IMR-90 (cell line): Measurements from ENCODE around the gene VPS13C. TPM values are rescaled to one million over a fixed set of nuclear protein-coding genes. Genes with fewer than 3 reads are reported as not detected.

Experiments
- ATAC-seq: fragments of 200-7000 bp; cut with Tn5 transposase; 2 replicates; pipeline ENCODE4 v1.9.1; 2020; ENCODE audit warnings: low read depth, mild to moderate bottlenecking, moderate library complexity
- BruUV-seq: library from RNA; stranded (reverse); fragments of 400-500 nt; replicated peaks from 2 replicates; lab custom pipeline; 2021; lab: Mats Ljungman, UMichigan
- CTCF ChIA-PET: fragments of 300-600 bp; formaldehyde crosslinking; extraction: SDS; loops from one replicate; lab custom pipeline; 2021; ENCODE audit warnings: antibody characterized with exemption; lab: Yijun Ruan, JAX
- POLR2A ChIA-PET: fragments of 300-600 bp; sonication (Branson Sonifier 250); formaldehyde crosslinking; loops from one replicate; lab custom pipeline; 2022; ENCODE audit warnings: antibody characterized with exemption; ENCODE audit not compliant: unreplicated experiment; lab: Charles Lee
- DNase-seq: peaks from one replicate; pipeline ENCODE4 v3.0.0; 2013
- H2AFZ ChIP-seq: replicated peaks from 2 replicates; pipeline ENCODE3; 2013; ENCODE audit warnings: low read length, mild to moderate bottlenecking; ENCODE audit not compliant: poor library complexity
- H2AK5ac ChIP-seq: 2 replicates; pipeline ENCODE4 v1.6.1; 2013; ENCODE audit warnings: low read depth, low read length, inconsistent platforms
- H2AK9ac ChIP-seq: replicated peaks from 2 replicates; pipeline ENCODE3; 2013; ENCODE audit warnings: mild to moderate bottlenecking, low read depth, low read length, moderate library complexity; ENCODE audit not compliant: poor library complexity
- H2BK120ac ChIP-seq: 2 replicates; pipeline ENCODE4 v1.6.1; 2013; ENCODE audit warnings: low read depth, low read length, inconsistent platforms
- H2BK15ac ChIP-seq: 3 replicates; pipeline ENCODE4 v1.6.1; 2013; ENCODE audit warnings: low read depth, low read length, inconsistent platforms
- H2BK20ac ChIP-seq: 2 replicates; pipeline ENCODE4 v1.6.1; 2013; ENCODE audit warnings: low read depth, mild to moderate bottlenecking, inconsistent platforms, low read length, moderate library complexity
- H2BK5ac ChIP-seq: 2 replicates; pipeline ENCODE4 v1.6.1; 2013; ENCODE audit warnings: mild to moderate bottlenecking, low read depth, low read length, inconsistent platforms; ENCODE audit not compliant: poor library complexity, severe bottlenecking
- H3K14ac ChIP-seq: replicated peaks from 2 replicates; pipeline ENCODE4 v1.6.1; 2013; ENCODE audit warnings: low read depth, low read length, inconsistent platforms
- H3K18ac ChIP-seq: 2 replicates; pipeline ENCODE4 v1.6.1; 2013; ENCODE audit warnings: low read depth, low read length, control low read depth
- H3K23ac ChIP-seq: 2 replicates; pipeline ENCODE4 v1.6.1; 2013; ENCODE audit warnings: low read depth, low read length, inconsistent platforms
- H3K27ac ChIP-seq: 2 replicates; pipeline ENCODE4 v1.5.1; 2013; ENCODE audit warnings: mild to moderate bottlenecking, control low read depth, low read length; ENCODE audit not compliant: insufficient read depth
- H3K27me3 ChIP-seq: 2 replicates; pipeline ENCODE4 v1.6.1; 2013; ENCODE audit warnings: low read length; ENCODE audit not compliant: control insufficient read depth, insufficient read depth
- H3K36me3 ChIP-seq: 2 replicates; pipeline ENCODE4 v1.6.1; 2013; ENCODE audit warnings: low read length, mixed read lengths; ENCODE audit not compliant: control insufficient read depth, insufficient read depth
- H3K4ac ChIP-seq: 2 replicates; pipeline ENCODE4 v1.6.1; 2013; ENCODE audit warnings: low read depth, low read length, inconsistent platforms
- H3K4me1 ChIP-seq: 2 replicates; pipeline ENCODE4 v1.6.1; 2013; ENCODE audit warnings: low read length, mixed read lengths; ENCODE audit not compliant: control insufficient read depth, insufficient read depth
- H3K4me2 ChIP-seq: 2 replicates; pipeline ENCODE4 v1.6.1; 2013; ENCODE audit warnings: low read depth, mild to moderate bottlenecking, control low read depth, low read length, moderate library complexity
- H3K4me3 ChIP-seq: 2 replicates; pipeline ENCODE4 v1.5.1; 2013; ENCODE audit warnings: low read depth, mild to moderate bottlenecking, control low read depth, low read length, moderate library complexity; ENCODE audit not compliant: insufficient read depth
- H3K56ac ChIP-seq: 2 replicates; pipeline ENCODE4 v1.6.1; 2013; ENCODE audit warnings: low read length, inconsistent platforms; ENCODE audit not compliant: insufficient read depth; ENCODE audit errors: extremely low read depth
- H3K79me1 ChIP-seq, 2 experiments: 2 replicates each; pipeline ENCODE4 v1.6.1; 2013; ENCODE audit warnings: low read length in 2 of 2, inconsistent platforms in 1 of 2, low read depth in 1 of 2
- H3K9ac ChIP-seq: 2 replicates; pipeline ENCODE4 v1.6.1; 2013; ENCODE audit warnings: low read depth, low read length, control low read depth
- H3K9me1 ChIP-seq: 2 replicates; pipeline ENCODE4 v1.6.1; 2013; ENCODE audit warnings: low read length, inconsistent platforms; ENCODE audit not compliant: insufficient read depth
- H3K9me3 ChIP-seq: 2 replicates; pipeline ENCODE4 v1.6.1; 2013; ENCODE audit warnings: low read length; ENCODE audit not compliant: control insufficient read depth, insufficient read depth
- H4K20me1 ChIP-seq: 2 replicates; pipeline ENCODE4 v1.6.1; 2013; ENCODE audit warnings: low read length, inconsistent platforms; ENCODE audit not compliant: insufficient read depth
- H4K5ac ChIP-seq: 2 replicates; pipeline ENCODE4 v1.6.1; 2013; ENCODE audit warnings: mild to moderate bottlenecking, low read depth, low read length, control low read depth
- H4K8ac ChIP-seq, 2 experiments: 2 replicates each; pipeline ENCODE4 v1.6.1; 2013; ENCODE audit warnings: low read depth in 2 of 2, low read length in 2 of 2, control low read depth in 1 of 2, inconsistent platforms in 1 of 2
- H4K91ac ChIP-seq: 2 replicates; pipeline ENCODE4 v1.6.1; 2013; ENCODE audit warnings: low read depth, low read length, inconsistent platforms; ENCODE audit not compliant: insufficient read depth
- CHD1 ChIP-seq: IDR thresholded peaks from 2 replicates; pipeline ENCODE4 v1.6.1; 2012; ENCODE audit warnings: low read depth, low read length, improper control_type of control experiment
- FOS ChIP-seq: fragments of 150-350 bp; IDR thresholded peaks from 2 replicates; pipeline ENCODE4 v1.6.1; 2016; ENCODE audit warnings: low read depth, low read length
- MXI1 ChIP-seq: IDR thresholded peaks from 2 replicates; pipeline ENCODE4 v1.6.1; 2012; ENCODE audit warnings: low read depth, mild to moderate bottlenecking, low read length, moderate library complexity, borderline replicate concordance
- WGBS, 2 experiments: methylation state at CpG; one replicate each; pipeline versions ENCODE4 v1.1.5 to v1.1.7; 2013; ENCODE audit warnings: missing lambda C conversion rate in 2 of 2; ENCODE audit not compliant: insufficient read length in 1 of 2; ENCODE audit errors: extremely low coverage in 2 of 2; 5-methylcytosine and 5-hydroxymethylcytosine counted together
- dilution Hi-C: fragments of 300-500 bp; cut with HindIII; formaldehyde crosslinking; loops from one replicate; pipeline ENCODE4 v1.14.3; 2018; ENCODE audit warnings: low sequenced_read_pairs; ENCODE audit not compliant: unreplicated experiment
- in situ Hi-C: fragments of 300-500 bp; cut with MboI; formaldehyde crosslinking; loops from 3 replicates; pipeline ENCODE4 v1.14.3; 2019; ENCODE audit warnings: low sequenced_read_pairs, inconsistent platforms, mixed read lengths
- intact Hi-C: fragments of 100-400 bp; cut with micrococcal nuclease; formaldehyde crosslinking; loops from 2 replicates; pipeline ENCODE4 v1.10.0; 2022
- polyA plus RNA-seq, 3 experiments: library from polyadenylated mRNA; depleted of rRNA; stranded (reverse); fragments of >200 nt; gene quantifications; 2 replicates each; pipeline ENCODE4 v1.2.3, GENCODE V29; 2012; ENCODE audit warnings: low replicate concordance in 1 of 3
- total RNA-seq: library from RNA; depleted of rRNA; stranded (reverse); fragments of >200 nt; gene quantifications from 2 replicates; pipeline ENCODE4 v1.2.3, GENCODE V29; 2012

Gene VPS13C
- total and polyA plus RNA-seq, 2 of the 4 experiments (the other 2 are of a cell fraction): 8.1 to 32.8 TPM

DNA sequence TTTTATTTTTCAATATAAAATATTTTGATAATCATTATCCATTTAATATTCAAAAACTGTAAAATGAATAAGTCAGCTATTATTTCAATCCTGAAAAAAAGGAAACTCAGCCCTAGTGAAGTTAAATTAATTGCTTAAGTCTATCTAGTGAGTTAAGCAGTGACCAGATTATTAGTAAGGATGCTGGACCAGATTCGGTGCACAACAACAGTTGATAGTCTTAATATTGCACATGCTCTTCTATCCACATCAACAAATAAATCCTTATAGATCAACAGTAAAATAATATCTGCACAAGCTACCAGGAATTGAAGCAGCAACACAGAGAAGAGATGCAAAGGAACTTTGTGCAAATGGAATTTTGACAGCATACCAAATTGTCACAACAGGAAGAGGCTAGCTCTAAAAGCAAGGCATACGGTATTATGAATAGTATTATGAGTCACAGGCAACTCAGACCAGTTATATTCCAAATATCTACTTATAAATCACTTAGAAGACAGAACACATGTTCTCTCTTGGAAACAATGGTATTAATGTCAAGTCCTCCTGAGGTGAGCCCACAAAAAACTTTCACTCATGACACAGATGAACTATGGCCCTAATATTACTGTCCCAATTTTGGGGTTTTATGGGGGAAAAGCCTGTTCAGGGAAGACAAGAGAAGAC lies 24.9 kb downstream of the VPS13C start:
- Histone ChIP-seq H3K9me3 (no peaks in the 10 kb centered on the region), H2BK20ac (peak overlapping the region; percentile 57), H3K4me1 (peaks cover 4% of the 10 kb centered on the region; the same call in 1 of the 2 replicates), H4K91ac (no peak overlapping the region), H3K4me3 (no peak overlapping the region), H3K36me3 (no peaks in the 10 kb centered on the region), H2AK5ac (peak overlapping the region; percentile 5; the same call in 1 of the 2 replicates), H3K56ac (no peak overlapping the region), H2BK15ac (no peak overlapping the region; the same call in 2 of the 3 replicates), H2BK120ac (peak overlapping the region; percentile 48; the same call in 1 of the 2 replicates), H3K14ac (peak overlapping the region; percentile 47; the same call in 1 of the 2 replicates), H3K9me1 (0 out of 2 replicates have a peak, but pooled peaks cover 3% of the 10 kb centered on the region), H3K4me2 (peak overlapping the region; percentile 85), H3K27me3 (no peaks in the 10 kb centered on the region), H2AFZ (no peak overlapping the region), H4K8ac (peak overlapping the region in 1 of 2 experiments; percentile 4; a peak in 1 of 4 replicates), H3K23ac (no peak overlapping the region), H4K5ac (no peak overlapping the region), H2BK5ac (peak overlapping the region; percentile 5), H3K9ac (no peak overlapping the region), H2AK9ac (no peak overlapping the region), H3K27ac (no peak overlapping the region), H3K18ac (no peak overlapping the region), H3K4ac (peak overlapping the region; percentile 51; the same call in 1 of the 2 replicates), H3K79me1 (peaks cover 0 to 3% of the 10 kb centered on the region in 2 experiments; a peak in 1 of 4 replicates), H4K20me1 (no peaks in the 10 kb centered on the region)
- in situ Hi-C loops (no loop called here), dilution Hi-C loops (no loop called here), intact Hi-C loops (no loop called here)
- ChIA-PET CTCF (interaction anchor here (0.6 to 1.9 kb wide), 2 partner anchors 25 to 262 kb away, joined by 4 to 8 read pairs; partner anchors contain the start of gene VPS13C), POLR2A (no interaction called here)
- ATAC-seq (peak; percentile 91), DNase-seq (peak; percentile 75)
- TF ChIP-seq CHD1 (no peak), MXI1 (0 out of 2 replicates have a peak, but pooled peaks have one; percentile 32), FOS (0 out of 2 replicates have a peak, but pooled peaks have one; percentile 8)
- WGBS, 2 experiments: no CpG with 5 or more reads among the region's 2 CpGs
- BruUV-seq: no TSS peak
